ENCODE measurements around the gene KY. TPM values are rescaled to one million over a fixed set of nuclear protein-coding genes. Genes with fewer than 3 reads are reported as not detected.

KY gene
- polyA plus RNA-seq, 6 donors from 2014 or later, result not detected

Other genes starting within 250 kb of the KY start
- 100 to 1,000 TPM in 1 of 6 donors, 10 to 100 TPM in 5; 60.4 to 112 (median 79.1) TPM for gene ANAPC13, start 165.0 kb downstream of the KY start, polyA plus RNA-seq (ENCODE audit: low read depth in 6 of 6)
- 10 to 100 TPM in 5 of 6 donors, 1 to 10 TPM in 1; 5.4 to 25.5 (median 17.7) TPM for gene CEP63, start 165.0 kb downstream of the KY start, polyA plus RNA-seq (ENCODE audit: low read depth in 6 of 6)
- gene EPHB1, start 144.2 kb upstream of the KY start, polyA plus RNA-seq (ENCODE audit: low read depth in 6 of 6), result not detected